HG02938 (cell line): ENCODE results near the gene CLRN1.

ENCODE experiments used
- ATAC-seq: cut with Tn5 transposase; IDR thresholded peaks from one replicate; pipeline ENCODE4 v1.9.1; 2021; ENCODE audit warnings: mild to moderate bottlenecking, moderate library complexity; ENCODE audit not compliant: unreplicated experiment

The CLRN1 gene

GRCh38 chr3:150878290-150878689 lies 94.2 kb downstream of the CLRN1 start:
- no peak for ATAC-seq

DNA sequence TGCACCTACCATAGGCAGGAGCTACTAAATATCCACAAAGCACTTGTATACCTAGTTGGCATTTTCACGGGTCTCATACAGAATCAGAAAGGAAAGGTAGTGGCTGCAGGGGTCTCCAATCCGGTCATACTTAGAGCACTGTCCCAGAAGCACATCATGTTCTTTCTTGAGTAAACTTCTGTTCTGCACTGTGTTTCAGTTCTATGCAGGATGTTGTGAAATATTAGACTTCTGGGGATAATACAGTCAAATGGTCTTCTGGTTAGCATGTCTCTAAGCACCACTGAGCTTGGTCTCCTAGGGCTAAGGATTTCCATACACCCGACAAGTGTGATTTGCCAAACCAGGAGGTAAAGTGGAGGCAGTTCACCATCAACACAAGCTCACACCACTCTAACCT lies 95.2 kb downstream of the CLRN1 start:
- no peak for ATAC-seq

DNA sequence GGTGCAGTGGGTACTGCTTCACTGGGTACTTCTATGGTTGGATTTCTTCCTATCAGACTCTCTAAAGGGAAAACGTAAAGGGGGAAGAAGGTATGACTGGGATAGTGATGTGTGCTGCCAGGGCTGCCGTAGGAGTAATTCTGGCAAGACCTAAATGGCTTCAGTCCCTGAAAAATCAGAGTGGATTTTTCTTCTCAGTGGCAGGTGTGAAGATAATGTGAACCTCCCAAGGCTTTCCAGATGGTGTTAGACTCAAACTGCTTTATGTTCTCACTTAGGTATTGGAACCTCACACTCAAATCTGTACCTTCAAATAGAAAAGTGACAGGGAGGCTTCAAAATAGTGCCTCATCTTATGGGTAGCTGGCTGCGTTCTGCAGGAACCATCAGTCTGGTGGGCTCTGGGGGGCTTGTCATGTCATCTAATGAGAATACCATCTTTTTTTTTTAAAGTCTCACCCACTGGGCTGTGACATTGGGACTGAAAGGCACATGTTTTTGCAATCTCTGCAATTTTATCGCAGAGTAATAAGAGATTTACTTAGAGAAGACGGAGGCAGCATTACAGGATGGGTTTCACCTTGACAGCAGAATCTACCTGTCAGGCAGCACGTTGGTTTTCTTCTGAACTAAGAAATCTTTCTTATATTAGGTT lies 95.8 kb downstream of the CLRN1 start:
- no peak for ATAC-seq
